Esophagus squamous epithelium (tissue), 5 donors: ENCODE data around the gene RELL1. TPM values are rescaled to one million over a fixed set of nuclear protein-coding genes. Genes with fewer than 3 reads are reported as not detected.

Source experiments
- DNase-seq: peaks from one replicate; lab custom pipeline; 2025; lab: John Stamatoyannopoulos, UW
- H3K27ac ChIP-seq, 4 donors: fragments of 200-600 bp; sonication (generic); one replicate each; pipeline ENCODE4 v1.5.1; 2016 to 2019; ENCODE audit warnings: mild to moderate bottlenecking in 1 of 4
- H3K27me3 ChIP-seq, 4 donors: fragments of 200-600 bp; sonication (generic); 1 replicate in 3 of 4; 2 replicates in 1 of 4; pipeline versions ENCODE4 v1.5.1 to v1.6.0; 2017 to 2021; ENCODE audit warnings: antibody characterized with exemption in 1 of 4
- H3K36me3 ChIP-seq, 3 donors: fragments of 200-600 bp; sonication (generic); one replicate each; pipeline ENCODE4 v1.5.1; 2016 to 2019
- H3K4me1 ChIP-seq, 3 donors: fragments of 200-600 bp; sonication (generic); one replicate each; pipeline ENCODE4 v1.5.1; 2017 to 2019
- H3K4me3 ChIP-seq, 4 donors: fragments of 200-600 bp; sonication (generic); 1 replicate in 3 of 4; 2 replicates in 1 of 4; pipeline ENCODE4 v1.5.1; 2016 to 2019; ENCODE audit warnings: mild to moderate bottlenecking in 2 of 4, moderate library complexity in 1 of 4
- H3K9me3 ChIP-seq, 3 donors: fragments of 200-600 bp; sonication (generic); one replicate each; pipeline ENCODE4 v1.5.1; 2016 to 2019
- POLR2A ChIP-seq, 4 donors: fragments of 450-650 bp; IDR thresholded peaks; one replicate each; pipeline ENCODE4 v1.6.1; 2017; ENCODE audit warnings: antibody characterized with exemption in 4 of 4, mild to moderate bottlenecking in 4 of 4, moderate library complexity in 3 of 4
- WGBS, 2 donors: methylation state at CpG; one replicate each; pipeline ENCODE4 v1.1.5; 2018; 5-methylcytosine and 5-hydroxymethylcytosine counted together
- intact Hi-C: fragments of 100-400 bp; cut with DNase I; formaldehyde crosslinking; loops from one replicate; pipeline ENCODE4 v1.15.0; 2022
- total RNA-seq, 4 donors: library from RNA; depleted of rRNA; stranded (reverse); fragments of >200 nt; gene quantifications; one replicate each; pipeline ENCODE4 v1.1.0, GENCODE V29; 2016
- TF ChIP-seq, protein P1 (sequence below), 6 experiments: fragments of 450-650 bp in 4 of 6; fragments of 200-600 bp in 2 of 6; sonication (generic) in 2 of 6; IDR thresholded peaks; one replicate each; pipeline ENCODE4 v1.5.1; 2016 to 2019; ENCODE audit warnings: antibody characterized with exemption in 6 of 6, mild to moderate bottlenecking in 4 of 6, moderate library complexity in 4 of 6
- donor health status: DM: yes; HTN: yes; CAD: no.

The RELL1 gene
- total RNA-seq, 4 donors from 2014 or later = 20.3 to 49.0 (median 32.6) TPM

DNA sequence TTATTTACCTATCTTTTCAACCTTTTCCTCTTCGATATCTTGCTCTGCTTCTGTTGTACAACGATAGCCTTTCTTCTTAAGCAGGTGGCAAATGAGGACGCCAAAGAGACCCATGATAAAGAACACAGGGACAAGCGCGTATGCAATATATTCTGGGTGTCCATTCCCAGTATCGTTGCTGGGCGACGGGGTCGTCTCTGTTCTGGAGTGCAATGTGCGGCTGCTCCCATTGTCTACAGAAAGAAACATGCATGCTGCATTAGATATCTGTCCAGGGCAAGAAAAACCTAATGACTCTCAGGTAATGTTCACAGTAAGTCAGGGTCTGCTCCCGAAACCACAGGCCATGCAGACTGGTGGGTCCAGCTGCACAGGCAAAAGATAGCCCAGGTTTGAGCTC is 36.9 kb downstream of the RELL1 start:
- H3K4me3 ChIP-seq = no peak overlapping the region
- WGBS, 2 donors = 90 to 91% methylated on average over 11 of the region's 11 CpGs
- TF ChIP-seq, protein P1, sequence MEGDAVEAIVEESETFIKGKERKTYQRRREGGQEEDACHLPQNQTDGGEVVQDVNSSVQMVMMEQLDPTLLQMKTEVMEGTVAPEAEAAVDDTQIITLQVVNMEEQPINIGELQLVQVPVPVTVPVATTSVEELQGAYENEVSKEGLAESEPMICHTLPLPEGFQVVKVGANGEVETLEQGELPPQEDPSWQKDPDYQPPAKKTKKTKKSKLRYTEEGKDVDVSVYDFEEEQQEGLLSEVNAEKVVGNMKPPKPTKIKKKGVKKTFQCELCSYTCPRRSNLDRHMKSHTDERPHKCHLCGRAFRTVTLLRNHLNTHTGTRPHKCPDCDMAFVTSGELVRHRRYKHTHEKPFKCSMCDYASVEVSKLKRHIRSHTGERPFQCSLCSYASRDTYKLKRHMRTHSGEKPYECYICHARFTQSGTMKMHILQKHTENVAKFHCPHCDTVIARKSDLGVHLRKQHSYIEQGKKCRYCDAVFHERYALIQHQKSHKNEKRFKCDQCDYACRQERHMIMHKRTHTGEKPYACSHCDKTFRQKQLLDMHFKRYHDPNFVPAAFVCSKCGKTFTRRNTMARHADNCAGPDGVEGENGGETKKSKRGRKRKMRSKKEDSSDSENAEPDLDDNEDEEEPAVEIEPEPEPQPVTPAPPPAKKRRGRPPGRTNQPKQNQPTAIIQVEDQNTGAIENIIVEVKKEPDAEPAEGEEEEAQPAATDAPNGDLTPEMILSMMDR (IDR thresholded peaks at IDR 0.05) = no peak
- no peak for TF ChIP-seq POLR2A (IDR thresholded peaks at IDR 0.05)
- no peak for DNase-seq
- no peaks in the 10 kb centered on the region for H3K27me3 ChIP-seq
- intact Hi-C loops = no loop called here
- H3K36me3 ChIP-seq = peaks cover 0 to 39% (median 4%) of the 10 kb centered on the region in 3 donors
- no peaks in the 10 kb centered on the region for H3K9me3 ChIP-seq
- H3K27ac ChIP-seq = no peak overlapping the region
- peaks cover 0 to 11% (median 8%) of the 10 kb centered on the region in 3 donors for H3K4me1 ChIP-seq

GRCh38 chr4:37648084-37648817 is 37.9 kb downstream of the RELL1 start:
- WGBS, 2 donors = 61 to 78% methylated on average over 8 of the region's 8 CpGs

DNA sequence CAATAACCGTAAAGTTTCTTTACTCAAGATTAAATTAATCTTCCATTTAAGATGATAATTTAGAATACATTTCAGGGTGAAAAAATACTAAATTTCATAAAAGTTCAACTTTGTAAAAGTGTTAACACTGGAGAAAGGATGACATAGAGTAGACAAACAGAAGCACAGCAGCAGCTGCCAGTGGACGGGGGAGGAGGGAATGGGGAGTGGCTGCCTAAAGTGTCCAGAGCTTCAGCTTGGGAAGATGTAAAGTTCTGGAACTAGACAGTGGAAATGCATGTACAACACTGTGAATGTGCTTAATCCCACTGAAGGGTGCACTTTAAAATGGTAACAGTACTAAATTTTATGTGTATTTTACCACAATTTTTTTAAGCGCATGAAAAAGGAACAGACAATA is 39.9 kb downstream of the RELL1 start:
- TF ChIP-seq, protein P1 (IDR thresholded peaks at IDR 0.05) = no peak
- no peak for TF ChIP-seq POLR2A (IDR thresholded peaks at IDR 0.05)
- intact Hi-C loops = no loop called here
- no peak for DNase-seq
- H3K9me3 ChIP-seq = no peaks in the 10 kb centered on the region
- no peak overlapping the region for H3K4me3 ChIP-seq
- no peaks in the 10 kb centered on the region for H3K27me3 ChIP-seq
- no peak overlapping the region for H3K27ac ChIP-seq
- peaks cover 0 to 30% (median 8%) of the 10 kb centered on the region in 3 donors for H3K4me1 ChIP-seq
- peaks cover 0 to 39% (median 4%) of the 10 kb centered on the region in 3 donors for H3K36me3 ChIP-seq
- 67 to 80% methylated on average over 3 of the region's 3 CpGs for WGBS, 2 donors

More at GRCh38 chr4:37648084-37648817, 37.9 kb downstream of the RELL1 start:
- Histone ChIP-seq H3K27ac (peak overlapping the region in 2 of 4 donors; percentile 3 to 10), H3K4me3 (no peak overlapping the region), H3K36me3 (peaks cover 0 to 39% (median 4%) of the 10 kb centered on the region in 3 donors), H3K4me1 (peaks cover 0 to 11% (median 8%) of the 10 kb centered on the region in 3 donors), H3K27me3 (no peaks in the 10 kb centered on the region), H3K9me3 (no peaks in the 10 kb centered on the region)
- no peak for DNase-seq
- intact Hi-C loops = no loop called here
- TF ChIP-seq, protein P1 (IDR thresholded peaks at IDR 0.05) = no peak
- no peak for TF ChIP-seq POLR2A (IDR thresholded peaks at IDR 0.05)

DNA sequence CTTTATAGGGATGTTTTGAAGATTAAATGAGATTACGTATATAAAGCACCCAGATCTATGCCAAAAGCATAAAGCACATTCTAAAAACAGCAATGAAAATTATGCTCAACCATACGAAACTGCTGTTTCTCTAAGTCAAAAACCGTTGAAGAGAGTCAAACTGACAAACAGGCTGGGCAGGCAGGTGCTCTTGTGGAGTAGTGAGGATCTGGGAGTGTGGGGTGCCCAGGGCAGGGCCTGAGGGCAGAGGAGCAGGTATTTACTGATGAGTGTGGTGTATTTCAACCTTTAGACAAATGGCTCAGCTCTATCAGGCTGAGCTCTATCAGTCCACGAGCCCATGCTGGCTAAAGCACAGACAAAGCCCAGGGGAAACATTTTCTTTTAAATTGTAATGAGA is 40.4 kb downstream of the RELL1 start:
- intact Hi-C loops = no loop called here

GRCh38 chr4:37644962-37645361 is 41.2 kb downstream of the RELL1 start:
- DNase-seq = no peak
- Histone ChIP-seq H3K9me3 (no peaks in the 10 kb centered on the region), H3K4me3 (no peak overlapping the region), H3K36me3 (peaks cover 0 to 39% (median 4%) of the 10 kb centered on the region in 3 donors), H3K4me1 (peaks cover 0 to 35% (median 8%) of the 10 kb centered on the region in 3 donors), H3K27me3 (no peaks in the 10 kb centered on the region), H3K27ac (peak overlapping the region in 1 of 4 donors; percentile 6)
- intact Hi-C loops = no loop called here
- TF ChIP-seq, protein P1 (IDR thresholded peaks at IDR 0.05) = no peak
- TF ChIP-seq POLR2A (IDR thresholded peaks at IDR 0.05) = no peak
- 73 to 76% methylated on average over 8 to 9 of the region's 9 CpGs for WGBS, 2 donors

More for the DNA sequence above, 40.4 kb downstream of the RELL1 start:
- no peaks in the 10 kb centered on the region for H3K27me3 ChIP-seq
- DNase-seq = no peak
- peaks cover 0 to 34% (median 8%) of the 10 kb centered on the region in 3 donors for H3K4me1 ChIP-seq
- no peaks in the 10 kb centered on the region for H3K9me3 ChIP-seq
- TF ChIP-seq POLR2A (IDR thresholded peaks at IDR 0.05) = no peak
- TF ChIP-seq, protein P1 (IDR thresholded peaks at IDR 0.05) = no peak
- peaks cover 0 to 39% (median 4%) of the 10 kb centered on the region in 3 donors for H3K36me3 ChIP-seq
- no peak overlapping the region for H3K4me3 ChIP-seq
- 72 to 75% methylated on average over 4 of the region's 4 CpGs for WGBS, 2 donors
- H3K27ac ChIP-seq = peak overlapping the region in 1 of 4 donors; percentile 6
